HG03354 (cell line): ENCODE results near the gene NBAS.
"Not testable (repeated sequence)": the region's sequence is repeated elsewhere in the genome, so short reads cannot be mapped to it uniquely, and the experiment has no call there.

Source experiments
- ATAC-seq: cut with Tn5 transposase; IDR thresholded peaks from one replicate; pipeline ENCODE4 v1.9.1; 2021; ENCODE audit warnings: mild to moderate bottlenecking; ENCODE audit not compliant: unreplicated experiment, poor library complexity, severe bottlenecking

The NBAS gene

DNA sequence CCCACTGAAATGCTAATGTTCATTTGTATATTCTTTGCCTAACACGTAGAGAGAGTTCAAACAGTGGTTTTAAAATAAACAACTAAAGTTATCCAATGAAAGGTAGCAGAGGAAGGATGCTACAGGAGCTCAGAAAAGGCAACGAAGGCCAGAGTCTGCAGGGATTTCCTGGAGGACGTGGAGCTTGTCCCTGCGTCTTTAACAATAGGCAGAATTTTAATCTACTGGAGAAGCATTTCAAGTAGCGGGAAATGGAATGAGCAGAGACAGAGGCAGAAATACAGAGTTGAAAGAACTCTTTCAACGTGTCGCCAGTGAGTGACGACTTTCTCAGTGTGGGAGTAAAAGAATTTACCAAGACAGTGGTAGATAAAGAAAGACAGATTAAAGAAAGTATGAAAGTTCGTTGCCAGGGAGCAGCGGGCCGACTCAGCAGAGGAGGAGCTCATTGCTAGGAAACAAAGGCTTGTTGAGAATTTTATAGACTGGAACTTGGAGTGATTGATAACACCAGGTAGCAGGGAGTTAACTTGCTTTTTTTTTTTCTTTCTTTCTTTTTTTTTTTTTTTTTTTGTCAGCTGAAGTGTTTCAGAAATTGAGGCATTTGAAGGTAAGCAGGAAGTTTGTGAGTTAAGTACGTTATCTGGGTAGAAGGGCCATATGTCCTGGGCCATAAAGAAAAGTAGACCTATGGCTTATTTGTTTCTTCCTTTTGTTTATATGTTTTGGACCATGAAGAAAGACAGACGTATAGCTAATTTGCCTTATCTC is 625 bp upstream of the NBAS start:
- peak; percentile 26 for ATAC-seq

DNA sequence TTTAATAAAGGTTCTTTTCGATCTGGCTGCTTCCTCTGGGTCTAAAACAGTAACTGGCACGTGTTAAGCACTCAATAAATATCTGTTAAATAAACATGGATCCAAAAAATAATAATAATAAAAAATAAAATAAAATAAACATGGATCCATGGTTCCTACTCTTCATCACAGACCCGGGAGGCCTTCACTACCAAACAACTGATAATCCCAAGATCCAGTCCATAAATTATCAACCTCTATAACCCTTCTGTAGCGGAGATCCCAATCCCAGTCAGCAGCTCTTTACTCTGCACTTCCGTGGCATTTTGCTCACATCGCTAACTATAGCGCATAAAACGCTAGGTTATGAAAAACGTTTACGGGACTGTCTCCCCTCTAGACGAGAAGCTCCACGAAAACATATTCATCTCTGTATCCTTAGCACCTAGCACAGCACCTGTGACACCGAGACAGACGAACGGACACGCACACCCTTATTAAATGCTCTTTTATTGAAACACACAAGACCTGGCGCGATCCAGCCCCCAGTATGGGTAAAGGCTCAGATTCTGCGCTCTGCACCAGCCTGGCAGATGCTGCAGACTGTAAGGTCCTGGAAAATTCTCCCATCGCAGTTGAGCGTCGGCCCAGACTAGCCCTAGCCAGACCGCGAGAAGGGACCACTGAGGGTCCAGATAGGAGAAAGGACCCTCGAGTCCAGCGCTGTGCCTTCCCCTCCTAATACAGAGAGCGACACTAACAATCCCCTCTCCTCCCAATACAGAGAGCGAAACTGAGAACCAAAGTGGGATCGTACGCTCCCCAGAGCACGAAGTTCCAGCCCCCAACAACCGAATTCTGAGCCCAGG is 770 bp downstream of the NBAS start:
- peak; percentile 52 for ATAC-seq

DNA sequence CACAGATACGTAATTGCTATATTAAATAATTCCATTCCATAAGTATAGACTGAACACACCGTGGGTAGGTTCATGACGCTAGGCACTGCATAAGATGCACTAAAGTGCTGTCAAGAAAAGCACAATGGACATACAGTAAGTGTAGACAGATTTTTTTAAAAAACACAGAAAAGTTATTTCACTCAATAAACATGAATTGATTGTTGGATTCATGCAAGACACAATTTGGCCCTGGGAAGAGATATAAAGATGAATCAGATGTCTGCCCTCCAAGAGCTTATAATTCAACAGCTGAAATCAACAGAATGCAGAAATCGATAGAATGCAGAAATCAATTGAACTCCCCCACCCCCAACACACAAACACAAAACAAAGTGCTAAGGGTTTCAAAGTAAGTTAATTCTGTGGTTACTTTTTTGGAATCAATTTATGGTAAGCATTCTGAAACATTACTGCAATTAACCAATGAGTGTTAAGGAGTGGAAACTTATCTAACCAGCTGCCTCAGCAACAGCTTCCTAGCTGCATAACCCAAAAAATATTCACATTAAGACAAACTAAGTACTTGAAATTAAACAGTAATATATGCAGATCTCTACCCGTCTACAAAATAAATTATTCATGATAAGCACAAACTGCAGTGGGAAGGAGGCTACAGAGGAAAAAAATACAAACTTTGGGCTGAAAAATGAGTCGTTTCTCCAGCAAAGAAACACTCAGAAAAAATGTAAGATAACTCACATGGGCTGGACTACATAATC is 1.6 kb downstream of the NBAS start:
- no peak for ATAC-seq

DNA sequence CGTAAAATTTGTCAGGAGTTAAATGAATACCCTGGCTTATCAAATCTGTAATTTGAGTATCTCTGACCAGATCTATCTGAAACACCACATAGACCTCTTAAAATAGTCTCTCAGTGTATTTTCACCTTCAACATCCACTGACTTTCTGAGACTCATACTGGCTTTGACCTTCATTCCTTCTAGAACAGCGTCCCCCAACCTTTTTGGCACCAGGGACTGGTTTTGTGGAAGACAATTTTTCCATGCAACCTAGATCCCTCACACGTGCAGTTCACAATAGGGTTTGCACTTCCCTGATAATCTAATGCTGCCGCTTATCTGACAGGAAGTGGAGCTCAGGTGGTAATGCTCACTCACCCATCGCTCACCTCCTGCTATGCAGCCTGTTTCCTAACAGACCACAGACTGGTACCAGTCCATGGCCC is 3.2 kb downstream of the NBAS start:
- no peak for ATAC-seq

DNA sequence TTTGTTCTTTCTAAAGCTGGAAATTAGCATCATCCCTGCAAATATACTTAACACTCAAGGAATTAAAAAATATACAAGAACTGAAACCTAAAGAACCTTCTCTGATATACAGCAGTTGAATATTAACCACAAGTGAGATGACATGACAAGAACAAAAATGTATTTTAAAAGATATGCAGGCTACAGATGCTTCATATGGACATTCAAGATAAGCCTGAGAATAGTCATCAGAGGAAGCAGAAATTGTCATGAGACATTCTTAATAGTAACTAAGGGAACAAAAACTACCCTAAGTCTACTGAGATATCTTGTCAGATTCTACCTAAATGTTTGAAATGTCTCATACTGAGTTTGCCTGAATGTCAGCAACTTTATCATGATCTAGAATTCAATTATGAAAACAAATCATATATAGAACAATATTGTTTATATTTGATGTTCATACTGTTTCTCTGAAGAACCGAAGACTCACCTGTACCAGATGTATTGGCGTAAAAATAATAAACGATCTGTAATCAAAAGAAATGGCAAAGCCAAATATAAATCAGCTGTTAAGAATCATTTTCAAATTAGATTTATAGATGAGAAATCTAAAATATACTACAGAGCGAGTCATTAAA is 4.7 kb downstream of the NBAS start:
- ATAC-seq: no peak

DNA sequence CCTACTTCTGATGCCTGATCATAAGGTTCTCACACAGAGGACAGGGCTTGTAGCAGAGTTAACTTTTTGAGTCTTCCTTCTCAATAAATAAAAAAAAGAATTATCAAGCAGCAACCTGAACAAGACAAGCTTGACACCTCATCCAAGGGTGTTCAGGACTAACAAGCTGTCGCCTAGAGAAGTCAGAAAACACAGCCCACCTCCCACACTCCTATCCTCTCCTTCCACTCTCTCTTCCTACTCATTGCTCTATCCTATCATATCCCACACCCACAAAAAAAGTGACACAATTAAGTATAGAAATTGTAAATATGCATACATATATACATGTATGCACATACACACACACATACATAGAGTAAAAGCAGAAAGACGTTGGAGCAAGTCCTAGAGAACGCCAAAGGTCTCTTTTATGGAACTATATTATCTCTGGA is 5.4 kb downstream of the NBAS start:
- no peak for ATAC-seq

DNA sequence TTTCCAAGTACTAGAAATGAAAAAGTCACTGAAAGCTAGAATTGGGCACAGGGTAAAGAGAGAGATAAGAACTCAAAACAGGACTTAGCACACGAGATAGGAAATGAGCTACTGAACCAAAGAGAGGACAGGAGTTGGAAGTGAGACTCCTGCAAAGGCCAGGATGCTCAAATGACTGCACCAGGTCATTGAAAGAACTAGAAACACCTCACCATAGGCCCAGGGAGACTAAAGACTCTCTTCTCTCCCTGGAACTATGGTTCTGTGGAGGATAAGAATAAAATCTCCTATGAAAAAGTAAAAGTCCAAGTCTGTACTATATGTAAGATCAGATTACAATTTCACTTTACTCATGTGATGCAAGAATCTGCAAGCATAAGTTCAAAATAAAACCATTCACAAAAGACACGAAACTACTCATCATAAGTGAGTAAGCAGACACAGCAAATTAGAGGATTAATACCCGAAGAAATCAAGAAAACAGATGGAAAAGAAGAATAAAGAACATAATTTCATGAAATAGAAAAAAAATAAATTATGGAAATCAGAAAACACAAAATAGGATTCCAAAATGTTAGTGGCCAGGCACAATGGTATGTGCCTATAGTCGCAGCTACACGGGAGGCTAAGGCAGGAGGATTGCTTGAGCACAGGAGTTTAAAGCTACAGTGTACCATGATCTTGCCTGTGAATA is 6.5 kb downstream of the NBAS start:
- no peak for ATAC-seq

DNA sequence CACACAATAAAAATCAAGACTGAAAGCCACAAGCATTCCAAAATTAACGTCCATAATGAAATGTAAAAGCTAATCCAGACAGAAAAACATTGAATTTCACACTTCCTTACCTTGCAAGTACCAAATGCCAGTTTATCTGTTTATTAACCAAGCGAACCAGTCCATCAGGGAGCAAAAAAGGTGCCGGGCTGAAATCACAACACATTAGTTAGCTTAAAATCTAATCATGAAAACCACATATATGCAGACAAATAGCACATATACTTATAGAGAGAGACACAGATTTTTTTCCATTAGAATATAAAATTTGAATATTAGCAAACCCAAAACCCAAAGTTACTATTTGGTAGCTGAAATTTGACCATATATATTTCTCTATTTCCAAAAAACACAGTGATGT is 7.2 kb downstream of the NBAS start:
- ATAC-seq: no peak

DNA sequence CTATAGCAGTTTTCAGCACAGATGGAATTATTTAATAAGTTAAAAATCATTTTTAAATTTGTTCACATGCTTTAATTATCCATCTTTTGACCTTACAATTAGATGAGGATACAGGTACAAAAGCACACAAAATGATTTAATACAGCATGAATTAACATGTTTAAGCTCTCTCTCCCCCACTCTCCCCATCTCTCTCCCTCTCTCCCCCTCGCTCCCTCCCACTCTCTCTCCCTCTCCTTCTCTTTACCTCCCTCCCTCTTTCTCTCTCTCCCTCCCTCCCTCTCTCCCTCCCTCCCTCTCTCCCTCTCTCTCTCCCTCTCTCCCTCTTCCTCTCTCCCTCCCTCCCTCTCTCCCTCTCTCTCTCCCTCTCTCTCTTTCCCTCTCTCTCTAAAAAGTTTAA is 7.6 kb downstream of the NBAS start:
- ATAC-seq: no peak

DNA sequence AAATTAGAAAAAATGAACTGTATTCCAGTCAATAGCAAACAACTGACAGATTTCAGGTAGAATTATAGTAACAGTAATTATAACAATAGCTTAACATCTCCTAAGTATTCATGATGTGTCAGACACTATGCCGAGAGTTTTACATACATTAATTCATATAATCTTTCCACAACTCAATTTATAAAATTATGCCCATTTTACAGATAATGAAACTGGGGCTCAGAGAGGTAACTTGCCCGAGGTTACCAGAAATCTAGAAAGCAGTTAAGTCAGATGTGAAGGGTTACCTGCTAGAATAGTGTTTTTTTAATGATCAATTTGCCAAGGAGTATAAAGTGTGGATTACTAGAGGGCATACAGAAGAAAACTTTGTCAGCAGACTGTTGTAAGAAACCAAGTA is 12.2 kb downstream of the NBAS start:
- ATAC-seq: no peak

DNA sequence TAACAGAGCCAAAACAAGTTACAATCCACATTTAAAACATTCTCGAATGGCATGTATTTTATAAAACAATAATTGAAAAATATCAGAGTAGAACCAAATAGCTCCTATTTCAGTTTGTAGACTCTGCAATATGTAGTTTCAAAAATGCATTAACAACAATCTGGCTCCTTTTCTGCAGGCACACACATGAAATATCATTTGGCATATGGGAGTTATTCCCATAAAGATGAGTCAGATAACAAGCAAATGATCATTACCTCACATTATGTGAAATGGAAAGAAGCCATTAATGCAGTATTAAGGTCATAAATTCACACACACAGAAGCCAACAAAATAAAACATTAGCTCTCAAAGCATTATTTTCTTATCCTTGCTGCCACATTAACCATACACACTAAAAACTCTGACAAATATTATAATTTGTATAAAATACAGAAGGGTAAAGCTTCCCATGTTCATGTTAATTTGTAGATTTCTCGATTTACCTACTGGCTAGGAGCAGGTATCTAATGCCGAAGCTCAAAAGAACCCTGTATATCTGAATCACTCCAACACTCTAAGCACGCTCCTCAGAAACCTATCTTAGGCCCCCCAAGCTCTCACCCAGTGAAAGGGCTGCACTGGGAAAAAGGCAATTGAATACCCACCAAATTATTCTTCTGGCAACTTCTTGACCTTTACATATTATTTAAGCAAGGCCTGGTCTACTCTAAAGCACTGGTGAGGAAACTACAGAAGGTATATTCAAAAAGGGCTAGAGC is 13.8 kb downstream of the NBAS start:
- no peak for ATAC-seq

DNA sequence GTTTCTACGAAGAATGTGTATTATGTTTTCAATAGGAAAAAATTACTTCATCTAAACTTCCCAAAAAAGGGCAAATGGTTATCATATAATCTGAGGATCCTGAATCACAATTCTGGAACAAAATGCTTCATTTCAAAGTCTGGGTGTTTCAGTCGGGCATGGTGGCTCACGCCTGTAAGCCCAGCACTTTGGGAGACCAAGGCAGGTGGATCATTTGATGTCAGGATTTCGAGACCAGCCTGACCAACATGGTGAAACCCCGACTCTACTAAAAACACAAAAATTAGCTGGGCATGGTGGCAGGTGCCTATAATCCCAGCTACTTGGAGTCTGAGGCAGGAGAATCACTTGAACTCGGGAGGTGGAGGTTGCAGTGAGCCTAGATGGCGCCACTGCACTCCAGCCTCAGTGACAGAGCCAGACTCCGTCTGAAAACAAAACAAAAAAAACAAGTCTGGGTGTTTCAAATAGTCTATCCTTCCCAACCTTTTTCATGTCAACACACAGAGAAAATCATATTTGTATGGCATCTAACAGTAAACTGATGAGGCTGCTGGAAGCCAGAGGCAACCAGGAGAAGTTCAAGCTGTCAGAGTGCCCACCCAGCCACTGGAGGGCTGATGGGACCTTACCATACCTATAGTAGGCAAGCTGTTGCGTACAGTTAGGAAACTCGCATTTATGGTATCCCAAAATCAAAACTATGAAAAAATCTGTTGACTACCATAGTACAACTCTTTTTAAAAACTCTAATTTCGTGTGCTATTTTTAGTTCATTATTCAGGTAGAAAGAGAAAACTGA is 14.6 kb downstream of the NBAS start:
- ATAC-seq: no peak

DNA sequence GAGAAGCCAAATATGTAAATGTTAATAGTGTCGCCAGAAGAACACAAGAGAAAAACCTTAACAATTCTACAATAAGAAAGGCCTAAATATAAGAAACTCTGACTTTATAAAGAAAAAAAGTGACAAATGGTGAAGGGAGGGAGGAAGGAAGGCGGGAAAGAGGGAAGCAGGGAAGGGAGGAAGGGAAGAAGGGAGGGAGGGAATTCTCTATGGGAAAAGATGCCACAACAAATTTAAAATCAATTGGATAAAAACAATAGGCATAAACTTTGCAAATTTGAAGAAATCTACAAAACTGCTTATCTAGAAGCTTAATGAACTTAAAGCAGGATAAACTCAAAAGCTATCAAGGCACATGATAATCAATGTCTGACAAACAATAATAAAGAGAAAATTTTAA is 16.9 kb downstream of the NBAS start:
- no peak for ATAC-seq

DNA sequence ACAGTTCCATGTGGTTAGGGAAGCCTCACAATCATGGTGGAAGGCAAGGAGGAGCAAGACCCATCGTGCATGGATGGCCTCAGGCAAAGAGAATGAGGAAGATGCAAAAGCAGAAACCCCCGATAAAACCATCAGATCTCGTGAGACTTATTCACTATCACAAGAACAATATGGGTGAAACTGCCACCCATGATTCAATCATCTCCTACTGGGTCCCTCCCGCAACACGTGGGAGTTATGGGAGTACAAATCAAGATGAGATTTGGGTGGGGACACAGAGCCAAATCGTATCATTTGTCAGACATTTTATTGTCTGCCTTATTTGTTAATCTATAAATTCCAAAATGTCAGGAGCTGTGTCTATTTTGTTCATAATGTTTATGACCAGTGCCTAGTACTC is 17.6 kb downstream of the NBAS start:
- ATAC-seq: no peak

DNA sequence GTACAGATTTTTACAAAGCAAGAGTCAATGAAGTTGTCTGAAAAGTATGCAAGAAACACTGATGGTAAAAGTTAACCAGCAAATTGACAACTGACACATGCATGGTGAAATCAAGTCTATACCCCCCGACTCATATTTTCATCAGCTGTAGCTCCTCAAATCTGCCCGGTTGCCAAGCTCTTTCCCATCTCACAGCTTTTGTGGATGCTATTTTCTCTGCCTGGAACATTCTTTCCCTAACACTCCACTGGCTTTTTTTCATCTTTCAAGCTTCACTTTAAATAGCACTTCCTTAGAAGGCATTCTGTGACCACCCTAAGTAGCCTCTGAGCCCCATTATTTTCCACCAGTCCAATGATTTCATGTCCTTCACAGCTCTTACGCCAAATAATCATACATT is 18.1 kb downstream of the NBAS start:
- ATAC-seq: no peak

DNA sequence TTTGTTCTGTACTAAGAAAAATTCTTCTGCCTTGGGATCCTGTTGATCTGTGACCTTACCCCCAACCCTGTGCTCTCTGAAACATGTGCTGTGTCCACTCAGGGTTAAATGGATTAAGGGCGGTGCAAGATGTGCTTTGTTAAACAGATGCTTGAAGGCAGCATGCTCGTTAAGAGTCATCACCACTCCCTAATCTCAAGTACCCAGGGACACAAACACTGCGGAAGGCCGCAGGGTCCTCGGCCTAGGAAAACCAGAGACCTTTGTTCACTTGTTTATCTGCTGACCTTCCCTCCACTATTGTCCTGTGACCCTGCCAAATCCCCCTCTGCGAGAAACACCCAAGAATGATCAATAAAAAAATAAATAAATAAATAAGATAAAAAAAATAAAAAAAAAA is 18.9 kb downstream of the NBAS start:
- ATAC-seq: not testable (repeated sequence)

DNA sequence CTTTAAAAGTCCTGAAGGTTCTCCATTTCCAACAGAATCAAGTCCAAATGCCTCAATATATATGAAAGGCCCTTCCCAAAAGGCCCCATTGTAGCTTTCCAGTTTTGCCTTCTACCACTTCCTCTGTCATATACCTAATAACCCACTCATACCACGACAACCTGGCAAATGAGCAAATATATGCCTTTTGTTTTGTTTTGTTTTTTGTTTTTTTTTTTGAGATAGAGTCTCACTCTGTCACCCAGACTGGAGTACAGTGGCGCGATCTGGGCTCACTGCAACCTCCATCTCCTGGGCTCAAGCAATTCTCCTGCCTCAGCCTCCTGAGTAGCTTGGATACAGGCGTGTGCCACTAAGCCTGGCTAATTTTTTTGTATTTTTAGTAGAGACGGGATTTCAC is 20.6 kb downstream of the NBAS start:
- peak; percentile 18 for ATAC-seq

DNA sequence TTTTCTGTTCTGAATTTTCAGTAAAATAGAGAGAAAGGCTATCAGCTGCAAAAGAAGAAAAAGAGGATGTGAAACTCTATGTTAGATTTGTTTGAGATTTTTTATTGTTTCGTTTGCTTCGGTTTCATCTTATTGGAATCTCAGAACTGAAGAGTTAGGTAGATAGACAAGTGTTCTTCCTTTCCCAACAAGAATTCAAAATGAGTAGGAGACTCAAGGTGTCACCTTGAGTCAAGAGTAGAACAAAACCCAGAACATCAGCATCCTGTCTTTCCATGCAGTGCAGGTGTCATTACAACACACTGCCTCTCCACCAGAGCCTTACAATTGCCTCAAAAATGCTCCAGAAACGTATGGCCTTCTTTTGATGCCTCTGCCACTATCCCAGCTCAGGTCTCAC is 21.1 kb downstream of the NBAS start:
- ATAC-seq: peak; percentile 91
